WERI-Rb-1 (cell line): ENCODE data around the gene AFG1L.
A peak's percentile ranks its signal among the peaks of the same experiment; 100 is the strongest.

Source experiments
- DNase-seq: peaks from one replicate; pipeline ENCODE4 v3.0.0-alpha.2; 2020
- H3K27ac ChIP-seq: fragments of 250-450 bp; sonication (Bioruptor Pico); 2 replicates; pipeline ENCODE4 v1.5.1; 2020; ENCODE audit warnings: mild to moderate bottlenecking, moderate library complexity
- H3K27me3 ChIP-seq: fragments of 250-450 bp; sonication (Bioruptor Pico); 2 replicates; pipeline ENCODE4 v1.5.1; 2021; ENCODE audit warnings: mild to moderate bottlenecking, low read depth, moderate library complexity; ENCODE audit not compliant: insufficient read depth, severe bottlenecking
- H3K36me3 ChIP-seq: fragments of 250-450 bp; sonication (Bioruptor Pico); 2 replicates; pipeline ENCODE4 v1.5.1; 2020; ENCODE audit warnings: mild to moderate bottlenecking, moderate library complexity
- H3K4me3 ChIP-seq: 2 replicates; pipeline ENCODE4 v1.5.1; 2011; ENCODE audit warnings: low read depth, mild to moderate bottlenecking, control low read depth, low read length
- H3K9me3 ChIP-seq: fragments of 250-450 bp; sonication (Bioruptor Pico); 2 replicates; pipeline ENCODE4 v1.5.1; 2021; ENCODE audit warnings: mild to moderate bottlenecking, moderate library complexity; ENCODE audit not compliant: severe bottlenecking
- TF ChIP-seq, protein P1 (sequence below): IDR thresholded peaks from 2 replicates; pipeline ENCODE4 v1.5.1; 2011; ENCODE audit warnings: low read depth, mild to moderate bottlenecking, control low read depth, inconsistent platforms, low read length

The AFG1L gene

DNA sequence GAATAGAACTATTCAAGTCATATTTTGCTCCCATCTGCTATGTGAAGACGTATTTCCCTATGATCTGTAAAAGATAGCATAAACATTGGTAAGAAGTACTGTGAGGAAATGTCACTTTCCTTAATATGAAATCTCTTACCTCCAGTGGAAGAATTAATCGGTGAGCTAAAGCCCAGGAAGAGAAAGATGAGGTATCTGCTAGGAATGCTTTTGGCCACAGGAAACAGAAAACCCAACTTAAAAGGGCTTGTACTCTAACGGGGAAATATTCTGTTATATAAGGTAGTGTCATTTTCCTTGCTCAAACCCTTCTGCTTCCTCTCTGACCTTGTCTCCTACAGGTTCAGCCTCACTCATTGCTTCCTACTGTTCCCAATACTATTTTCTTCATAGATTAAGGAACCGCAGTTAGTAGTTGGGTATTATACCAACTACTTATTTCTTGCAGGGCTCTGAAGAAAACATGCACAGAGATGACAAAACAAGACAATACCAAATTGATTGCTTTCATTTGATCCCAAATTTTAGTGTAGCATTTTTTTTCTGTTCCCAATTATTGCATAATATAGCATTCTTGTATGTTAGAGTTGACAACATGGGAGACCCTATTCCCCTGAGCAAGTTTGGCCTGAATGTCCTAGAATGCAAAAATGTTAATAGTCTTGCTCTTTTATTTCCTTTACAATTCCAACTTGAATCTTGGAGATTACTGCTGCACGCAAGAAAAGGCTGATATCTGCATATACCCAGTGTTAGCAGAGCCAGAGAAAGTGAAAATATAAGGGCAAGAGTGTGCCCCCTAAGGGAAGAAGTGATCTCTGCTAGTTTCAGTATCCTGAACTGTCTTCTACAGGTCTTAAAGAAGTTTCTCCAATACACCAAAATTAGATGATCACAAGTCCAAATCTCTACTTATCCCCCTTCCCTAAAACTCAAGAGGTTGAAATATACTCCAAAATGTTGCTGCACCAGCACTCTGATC is 65.3 kb downstream of the AFG1L start:
- H3K36me3 ChIP-seq: no peaks in the 10 kb centered on the region
- TF ChIP-seq, protein P1, sequence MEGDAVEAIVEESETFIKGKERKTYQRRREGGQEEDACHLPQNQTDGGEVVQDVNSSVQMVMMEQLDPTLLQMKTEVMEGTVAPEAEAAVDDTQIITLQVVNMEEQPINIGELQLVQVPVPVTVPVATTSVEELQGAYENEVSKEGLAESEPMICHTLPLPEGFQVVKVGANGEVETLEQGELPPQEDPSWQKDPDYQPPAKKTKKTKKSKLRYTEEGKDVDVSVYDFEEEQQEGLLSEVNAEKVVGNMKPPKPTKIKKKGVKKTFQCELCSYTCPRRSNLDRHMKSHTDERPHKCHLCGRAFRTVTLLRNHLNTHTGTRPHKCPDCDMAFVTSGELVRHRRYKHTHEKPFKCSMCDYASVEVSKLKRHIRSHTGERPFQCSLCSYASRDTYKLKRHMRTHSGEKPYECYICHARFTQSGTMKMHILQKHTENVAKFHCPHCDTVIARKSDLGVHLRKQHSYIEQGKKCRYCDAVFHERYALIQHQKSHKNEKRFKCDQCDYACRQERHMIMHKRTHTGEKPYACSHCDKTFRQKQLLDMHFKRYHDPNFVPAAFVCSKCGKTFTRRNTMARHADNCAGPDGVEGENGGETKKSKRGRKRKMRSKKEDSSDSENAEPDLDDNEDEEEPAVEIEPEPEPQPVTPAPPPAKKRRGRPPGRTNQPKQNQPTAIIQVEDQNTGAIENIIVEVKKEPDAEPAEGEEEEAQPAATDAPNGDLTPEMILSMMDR: 0 out of 2 replicates have a peak, but pooled peaks have one; percentile 14

DNA sequence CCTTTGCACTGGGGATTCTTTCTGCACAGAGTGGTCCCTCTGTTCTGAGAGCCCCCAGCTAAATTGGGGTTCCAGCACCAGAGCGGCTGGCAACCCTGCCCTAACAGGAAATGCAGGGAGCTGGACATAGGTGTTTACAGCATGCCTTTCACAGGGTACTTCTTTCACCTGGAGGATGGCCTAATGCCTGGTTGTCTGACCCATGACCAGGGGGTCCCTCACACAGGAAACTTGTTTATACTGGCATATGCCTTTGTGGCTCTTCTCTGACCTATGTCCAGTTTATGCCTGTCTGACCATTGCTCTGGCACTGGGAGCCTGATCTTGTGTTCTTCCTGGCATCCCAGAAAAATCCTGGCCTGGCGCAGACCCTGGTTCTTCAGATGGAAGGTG is 66.1 kb downstream of the AFG1L start:
- Histone ChIP-seq H3K4me3 (no peak overlapping the region), H3K27ac (no peak overlapping the region), H3K27me3 (no peaks in the 10 kb centered on the region), H3K36me3 (no peaks in the 10 kb centered on the region), H3K9me3 (no peaks in the 10 kb centered on the region)
- TF ChIP-seq, protein P1: no peak
- DNase-seq: no peak

More for the DNA sequence above, 65.3 kb downstream of the AFG1L start:
- H3K27ac ChIP-seq: no peak overlapping the region
- no peak for DNase-seq
- no peak overlapping the region for H3K4me3 ChIP-seq
- no peaks in the 10 kb centered on the region for H3K9me3 ChIP-seq
- H3K27me3 ChIP-seq: no peaks in the 10 kb centered on the region

DNA sequence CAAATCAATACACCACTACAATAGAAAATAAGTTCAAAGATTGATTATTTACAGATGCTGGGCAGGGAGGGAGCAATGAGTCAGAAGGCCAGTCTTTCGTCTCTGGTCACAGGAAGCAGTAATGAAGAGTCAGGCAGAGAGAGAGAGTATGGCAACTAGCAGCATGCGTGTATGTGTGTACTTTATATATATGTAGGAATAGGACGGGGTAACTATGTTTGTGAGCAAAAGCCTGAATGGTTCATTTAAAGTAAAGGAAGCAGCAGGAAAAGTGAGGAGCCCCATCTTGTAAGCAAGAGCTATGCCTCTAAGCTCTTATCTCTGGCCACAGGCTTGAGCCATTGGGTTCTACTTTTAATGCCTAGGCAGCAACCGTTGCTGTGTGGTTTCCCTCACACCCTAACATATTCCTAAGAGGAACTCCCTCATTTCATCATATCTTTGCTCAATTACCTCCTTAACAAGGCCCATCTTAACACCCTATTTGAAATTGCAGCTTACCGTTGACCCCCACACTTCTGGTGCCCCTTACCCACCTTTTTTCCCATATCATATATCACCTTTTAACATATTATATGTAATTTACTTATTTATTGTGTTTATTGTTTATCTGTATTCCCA is 66.6 kb downstream of the AFG1L start:
- Histone ChIP-seq H3K9me3 (no peaks in the 10 kb centered on the region), H3K36me3 (no peaks in the 10 kb centered on the region), H3K27me3 (no peaks in the 10 kb centered on the region), H3K27ac (no peak overlapping the region), H3K4me3 (no peak overlapping the region)
- no peak for DNase-seq
- TF ChIP-seq, protein P1: no peak

DNA sequence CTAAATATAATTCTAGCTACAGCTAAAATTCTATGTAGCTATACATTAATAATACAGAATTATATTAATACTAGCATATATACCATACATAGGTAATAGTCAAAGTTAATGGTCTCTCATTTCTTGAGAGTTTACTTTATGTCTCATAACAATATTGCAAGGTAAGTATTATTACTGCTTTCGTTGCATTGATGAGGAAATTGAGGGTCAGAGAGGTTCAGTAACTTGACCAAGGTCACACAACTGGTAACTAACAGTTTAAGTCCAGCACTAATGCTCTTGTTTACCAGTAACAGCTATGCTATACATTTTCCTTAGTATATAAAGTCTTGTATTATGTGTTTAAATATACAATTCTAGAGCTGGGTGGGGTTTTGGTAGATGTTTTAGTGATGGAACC is 67.6 kb downstream of the AFG1L start:
- Histone ChIP-seq H3K27ac (no peak overlapping the region), H3K4me3 (no peak overlapping the region), H3K36me3 (no peaks in the 10 kb centered on the region), H3K9me3 (no peaks in the 10 kb centered on the region), H3K27me3 (no peaks in the 10 kb centered on the region)
- no peak for DNase-seq
- TF ChIP-seq, protein P1: no peak

DNA sequence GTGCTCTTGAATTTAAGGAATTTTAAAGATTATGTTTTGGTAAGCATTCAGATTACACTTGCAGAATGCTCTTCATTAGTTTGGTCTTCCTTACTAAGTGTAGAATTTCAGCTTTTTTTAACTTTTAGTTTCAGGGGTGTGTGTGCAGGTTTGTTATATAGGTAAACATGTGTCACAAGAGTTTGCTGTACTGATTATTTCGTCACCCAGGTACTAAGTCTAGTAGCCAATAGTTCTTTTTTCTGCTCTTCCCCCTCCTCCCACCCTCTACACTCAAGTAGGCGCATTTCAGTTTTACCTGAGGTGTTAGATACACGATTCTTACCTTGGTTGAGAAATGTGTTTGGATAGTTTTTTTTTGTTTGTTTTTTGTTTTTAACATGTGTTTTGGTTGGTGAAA is 68.3 kb downstream of the AFG1L start:
- DNase-seq: no peak
- Histone ChIP-seq H3K4me3 (no peak overlapping the region), H3K36me3 (no peaks in the 10 kb centered on the region)

More for the DNA sequence above, 68.3 kb downstream of the AFG1L start:
- Histone ChIP-seq H3K27ac (no peak overlapping the region), H3K27me3 (no peaks in the 10 kb centered on the region), H3K9me3 (no peaks in the 10 kb centered on the region)
- TF ChIP-seq, protein P1: no peak
